ENCODE results near the gene STXBP4.

STXBP4 gene

DNA sequence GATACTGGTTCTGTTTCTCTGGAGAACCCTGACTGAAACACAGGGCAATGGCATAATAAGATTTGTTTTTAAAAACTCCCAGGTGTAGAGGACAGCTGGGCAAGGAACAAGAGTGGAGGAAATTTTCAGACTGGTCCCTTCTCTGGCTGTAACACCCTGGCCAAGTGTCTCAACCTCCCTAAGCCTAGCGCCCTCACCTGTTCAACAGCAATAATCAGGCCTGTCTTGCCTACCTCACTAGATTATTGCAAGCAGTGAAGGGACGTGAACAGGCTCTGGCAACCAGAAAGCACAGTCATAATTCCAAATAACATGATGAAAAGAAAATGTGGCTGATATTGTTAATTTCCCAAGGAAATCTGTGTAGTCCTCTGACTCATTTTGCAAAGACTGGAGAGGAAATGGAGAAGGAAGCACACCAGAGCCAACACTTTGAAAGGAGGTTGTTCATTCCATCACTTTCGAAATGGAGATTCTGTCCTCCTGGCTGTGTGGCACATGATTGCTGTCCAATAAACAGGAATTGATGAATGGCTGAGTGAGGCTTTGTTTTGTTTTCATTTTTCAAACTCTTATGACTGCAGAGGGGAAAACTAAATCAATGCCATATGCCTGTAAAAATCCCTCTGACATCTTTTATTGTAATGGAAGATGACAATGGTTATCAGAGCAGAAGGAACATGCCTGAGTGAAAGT lies 208.7 kb downstream of the STXBP4 start:
- DNase-seq: no peak

- DNase-seq: no peak
Observed at GRCh38 chr17:55177855-55178217, 209.3 kb downstream of the STXBP4 start.

DNA sequence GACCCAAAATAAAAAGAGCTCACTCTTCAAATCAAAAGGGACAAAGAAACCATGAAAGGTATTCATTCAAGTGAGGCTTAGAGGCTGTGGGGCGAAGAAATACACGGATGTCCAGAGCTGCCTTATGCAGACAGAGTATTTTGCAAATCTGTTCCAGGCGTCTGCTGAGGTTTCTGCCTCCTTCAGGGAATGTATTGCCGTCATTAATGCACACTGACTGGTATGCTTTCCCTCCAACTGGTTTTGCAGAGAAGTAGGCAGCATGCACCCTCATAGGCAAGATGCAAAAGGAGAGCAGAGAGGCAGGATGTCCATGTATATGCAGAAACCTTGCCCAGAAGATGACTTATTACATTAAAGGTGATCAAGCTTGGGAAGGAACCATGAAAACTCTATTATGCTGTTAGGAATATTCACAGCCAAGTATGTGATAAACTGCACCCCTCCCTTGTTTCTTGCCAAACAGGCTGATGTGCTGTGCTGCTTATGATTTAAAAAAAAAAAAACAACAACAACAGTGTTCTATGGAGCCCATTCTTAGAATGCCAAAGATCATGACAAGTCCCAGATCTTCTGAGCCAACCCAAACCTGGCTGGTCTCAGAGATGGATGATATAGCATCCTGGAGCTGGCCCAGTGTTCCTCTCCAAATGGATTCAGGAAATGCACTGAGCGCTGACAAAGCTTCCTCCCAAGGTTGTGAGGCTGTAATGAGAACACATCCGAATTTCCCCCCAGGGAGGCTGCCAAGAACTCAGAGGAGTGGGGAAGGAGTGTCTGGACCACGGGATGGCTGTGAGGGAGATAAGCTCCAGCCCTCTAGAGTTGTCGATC lies 218.6 kb downstream of the STXBP4 start:
- DNase-seq: no peak

- DNase-seq: no peak
Observed at GRCh38 chr17:55190748-55191147, 222.2 kb downstream of the STXBP4 start.

- no peak for DNase-seq
Observed at GRCh38 chr17:55198690-55199370, 230.3 kb downstream of the STXBP4 start.

GRCh38 chr17:55200904-55201303 lies 232.3 kb downstream of the STXBP4 start:
- no peak for DNase-seq

DNA sequence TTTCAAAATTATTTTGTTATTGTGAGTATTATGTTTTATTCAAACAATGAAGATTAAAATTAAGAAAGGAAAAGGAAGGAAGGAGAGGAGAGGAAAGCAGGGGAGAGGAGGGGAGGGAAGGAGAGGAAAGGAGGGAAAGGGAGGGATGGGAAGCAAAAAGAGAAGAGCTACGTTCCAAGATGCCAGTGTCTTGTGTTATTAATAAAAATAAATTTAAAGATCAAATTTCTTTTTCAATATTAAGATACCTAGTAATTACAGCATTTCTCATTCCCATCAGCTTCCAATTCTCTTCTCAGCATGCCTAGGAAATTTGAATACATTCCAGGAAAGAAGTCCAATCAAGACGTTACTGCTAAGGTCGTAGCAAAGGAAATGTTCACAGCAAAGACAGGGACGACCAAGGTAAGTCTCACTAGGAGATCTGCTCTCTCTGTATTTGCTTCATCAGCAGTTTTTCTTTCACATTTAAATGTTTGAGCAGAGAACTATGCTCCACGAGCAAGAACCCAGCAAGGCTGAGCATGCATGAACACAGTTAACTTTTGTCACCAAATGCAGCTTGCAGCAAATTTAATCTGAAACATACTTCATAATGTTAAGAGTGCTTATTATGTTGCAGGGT lies 232.9 kb downstream of the STXBP4 start:
- DNase-seq: no peak

- no peak for DNase-seq
Observed at GRCh38 chr17:55202896-55203295, 234.3 kb downstream of the STXBP4 start.

DNA sequence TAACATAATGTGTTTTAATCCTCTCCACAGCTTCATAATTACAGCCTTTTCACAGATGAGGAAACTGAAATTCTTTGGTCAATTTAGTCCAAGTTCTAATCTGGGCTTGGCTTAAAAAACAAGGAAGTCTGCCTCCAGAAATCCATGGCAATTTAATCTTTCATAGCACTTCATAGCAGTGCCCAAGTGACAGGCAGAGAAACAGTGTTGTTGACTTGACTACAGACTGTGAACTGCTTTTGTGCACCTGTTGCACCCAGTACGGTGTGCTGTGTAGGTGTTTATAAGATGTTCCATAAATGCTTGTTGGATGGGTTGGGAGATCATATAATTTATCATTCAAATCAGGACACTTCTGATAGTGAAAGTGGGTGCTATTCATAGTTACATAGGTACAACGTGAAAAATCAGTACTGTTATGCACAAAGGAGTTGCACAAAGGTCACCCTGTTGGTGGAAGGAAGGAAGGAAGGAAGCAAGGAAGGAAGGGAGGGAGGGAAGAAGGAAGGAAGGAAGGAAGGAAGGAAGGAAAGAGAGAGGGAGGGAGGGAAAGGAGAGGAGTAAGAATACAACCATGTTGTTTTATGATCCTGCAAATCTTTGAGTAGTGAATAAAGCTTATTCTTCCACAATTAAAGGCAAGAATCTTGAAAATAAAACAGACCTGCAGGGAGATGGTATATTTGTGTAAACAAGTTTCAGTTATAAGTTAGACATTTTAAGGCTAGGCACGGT lies 239.7 kb downstream of the STXBP4 start:
- DNase-seq: no peak

- DNase-seq: no peak
Observed at GRCh38 chr17:55210292-55210691, 241.7 kb downstream of the STXBP4 start.

DNA sequence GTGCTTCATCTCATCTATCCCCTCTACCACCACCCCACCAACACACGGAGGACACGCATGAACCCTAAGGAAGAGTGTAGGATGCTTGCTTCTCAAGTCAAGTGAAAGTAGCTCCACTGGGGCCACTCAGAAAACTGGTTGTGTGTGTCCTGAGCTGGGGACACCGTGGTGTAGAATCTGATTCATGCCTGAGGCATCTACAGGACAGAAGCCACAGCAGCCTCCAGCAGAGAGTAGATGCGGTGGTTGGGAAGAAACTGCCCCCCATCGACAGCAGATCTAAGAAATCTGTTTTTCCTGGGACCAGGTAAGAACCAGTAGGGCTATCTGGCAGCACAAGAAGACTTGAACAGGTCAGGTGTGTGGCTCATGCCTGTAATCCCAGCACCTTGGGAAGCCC lies 244.3 kb downstream of the STXBP4 start:
- no peak for DNase-seq

DNA sequence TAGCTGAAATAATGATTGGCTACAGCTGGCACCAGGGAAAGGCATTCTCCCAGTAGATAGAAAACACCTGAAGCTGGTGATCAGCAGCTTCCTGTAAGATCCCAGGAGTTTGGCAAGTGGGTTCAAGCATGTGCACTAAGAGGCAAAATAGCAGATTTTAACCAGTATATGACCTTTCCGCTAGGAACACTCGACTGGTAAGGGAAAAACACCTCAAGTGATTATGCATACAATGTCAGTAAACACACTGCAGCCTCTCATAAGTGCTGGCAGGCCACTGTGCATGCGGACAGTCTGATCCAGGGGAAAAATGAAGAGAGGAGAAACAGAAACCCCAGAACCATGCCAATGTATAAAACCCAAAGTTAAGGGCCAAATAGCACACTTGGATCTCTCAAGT lies 247.1 kb downstream of the STXBP4 start:
- DNase-seq: no peak

DNA sequence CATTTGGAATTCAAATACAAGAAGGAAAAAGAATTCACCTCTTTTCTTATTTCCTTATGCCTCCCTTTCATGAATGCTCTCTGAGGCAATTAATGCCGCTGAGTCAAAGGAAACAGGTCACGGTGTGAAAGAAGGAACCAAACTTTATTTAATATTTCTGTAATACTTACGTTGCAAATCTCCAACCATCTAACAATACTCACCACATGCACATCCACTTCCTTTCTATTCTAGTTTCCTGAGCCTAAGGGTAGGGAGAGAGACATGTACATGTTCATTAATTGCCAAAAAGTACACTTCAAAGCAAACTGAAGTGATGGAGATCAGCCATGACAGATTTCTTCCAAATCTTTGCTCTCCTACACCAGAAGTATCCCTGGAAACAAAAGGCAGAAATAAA lies 248.3 kb downstream of the STXBP4 start:
- DNase-seq: no peak

- DNase-seq: no peak
Observed at GRCh38 chr17:55219459-55219858, 250.9 kb downstream of the STXBP4 start.

GRCh38 chr17:55219934-55220333 lies 251.4 kb downstream of the STXBP4 start:
- no peak for DNase-seq
